Measurements from ENCODE around the gene MIB1. TPM values are rescaled to one million over a fixed set of nuclear protein-coding genes. Genes with fewer than 3 reads are reported as not detected.

The MIB1 gene
- total RNA-seq, 2 donors from 2014 or later, result 52.3 to 64.0 TPM

DNA sequence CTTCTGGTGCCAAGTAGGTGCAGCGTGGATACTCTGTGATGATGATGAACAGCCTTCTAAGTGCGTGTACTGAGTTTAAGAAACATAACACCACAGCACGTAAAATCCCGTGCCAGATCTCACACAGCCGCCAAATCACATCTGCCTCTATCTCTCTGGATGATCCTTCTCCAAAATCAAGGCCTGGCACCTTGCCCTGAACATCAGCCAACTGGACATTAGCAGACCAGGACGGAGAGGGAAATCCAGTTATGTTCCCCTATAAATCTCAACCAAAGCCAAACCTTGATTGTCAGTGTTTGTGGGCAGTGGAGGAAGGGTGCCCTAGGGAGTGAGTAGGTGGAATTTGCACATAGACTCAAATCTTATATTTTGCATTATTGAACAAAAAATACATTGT, 164.3 kb downstream of the MIB1 start:
- no peaks in the 10 kb centered on the region for H3K36me3 Mint-ChIP-seq (ENCODE audit: low read depth)
- no peak overlapping the region for H3K27ac Mint-ChIP-seq
- no peak for ATAC-seq (replicated peaks)
- no peaks in the 10 kb centered on the region for H3K4me1 Mint-ChIP-seq
- no peaks in the 10 kb centered on the region for H3K9me3 Mint-ChIP-seq
- no peak overlapping the region for H3K4me3 Mint-ChIP-seq
- H3K27me3 Mint-ChIP-seq, result peaks cover 8% of the 10 kb centered on the region

DNA sequence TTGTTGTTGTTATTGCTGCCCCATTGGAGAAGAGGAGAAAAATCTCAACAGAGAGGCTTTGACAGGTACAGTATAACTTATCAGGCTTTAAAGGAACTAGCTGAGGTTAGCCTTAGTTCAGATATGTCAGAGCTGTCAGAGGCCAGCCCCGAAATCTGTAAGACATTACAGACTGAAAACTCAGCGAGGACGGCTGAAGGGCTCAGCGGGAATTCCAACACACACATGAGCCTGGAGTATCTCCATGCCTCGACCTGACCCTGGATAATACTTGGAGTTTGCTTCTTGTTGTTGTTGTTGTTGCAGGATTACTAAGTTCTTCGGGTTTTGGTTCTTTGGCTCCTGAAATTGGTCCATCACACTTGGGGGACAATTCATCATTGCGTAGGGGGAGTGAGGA, 166.9 kb downstream of the MIB1 start:
- ATAC-seq (replicated peaks), result no peak
- H3K4me3 Mint-ChIP-seq, result no peak overlapping the region
- no peak overlapping the region for H3K27ac Mint-ChIP-seq
- H3K27me3 Mint-ChIP-seq, result peaks cover 15% of the 10 kb centered on the region
- no peaks in the 10 kb centered on the region for H3K36me3 Mint-ChIP-seq (ENCODE audit: low read depth)
- no peaks in the 10 kb centered on the region for H3K4me1 Mint-ChIP-seq
- no peaks in the 10 kb centered on the region for H3K9me3 Mint-ChIP-seq

DNA sequence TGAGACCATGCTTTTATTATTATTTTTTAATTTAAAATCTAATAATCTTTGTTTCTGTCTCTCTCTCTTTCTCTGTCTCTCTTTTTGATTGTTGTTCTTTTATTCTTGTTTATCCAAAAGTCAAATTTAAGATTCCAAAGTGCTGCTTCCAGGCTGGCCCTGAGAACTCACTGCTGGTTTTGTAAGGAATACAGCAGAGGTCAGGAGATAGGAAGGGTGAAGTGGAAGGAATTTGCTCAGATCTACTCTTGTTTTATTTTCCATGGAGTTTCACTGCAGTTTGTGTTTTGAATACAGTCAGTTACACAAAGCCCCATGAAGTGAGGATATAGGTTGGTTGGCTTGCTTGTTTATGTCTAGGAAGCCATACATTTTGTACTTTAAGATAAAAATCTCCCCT, 168.1 kb downstream of the MIB1 start:
- Mint-ChIP-seq H3K27ac (no peak overlapping the region), H3K36me3 (ENCODE audit: low read depth) (no peaks in the 10 kb centered on the region), H3K4me1 (no peaks in the 10 kb centered on the region), H3K27me3 (peaks cover 19% of the 10 kb centered on the region), H3K4me3 (no peak overlapping the region), H3K9me3 (no peaks in the 10 kb centered on the region)
- no peak for ATAC-seq (replicated peaks)

DNA sequence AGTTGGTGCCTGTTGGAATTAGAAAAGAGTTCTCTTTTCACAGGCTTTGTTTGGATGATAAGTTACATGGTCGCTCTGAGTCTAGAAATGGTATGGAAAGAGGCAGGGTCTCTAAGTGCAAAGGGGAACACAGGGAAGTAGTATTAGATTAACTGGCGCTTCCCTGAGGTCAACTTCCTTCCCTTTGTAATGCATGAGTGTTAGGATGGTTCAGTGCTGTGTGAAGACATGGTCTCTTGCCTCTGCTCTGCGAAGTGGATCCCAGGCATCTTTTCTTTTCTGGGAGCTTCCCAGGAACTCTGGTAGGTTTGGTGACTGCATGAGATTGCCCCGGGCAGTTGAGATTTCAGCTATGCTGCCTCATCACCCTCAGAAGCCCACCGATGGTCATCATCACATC, 170.3 kb downstream of the MIB1 start:
- Mint-ChIP-seq H3K4me1 (no peaks in the 10 kb centered on the region), H3K27me3 (peaks cover 19% of the 10 kb centered on the region), H3K9me3 (no peaks in the 10 kb centered on the region), H3K27ac (no peak overlapping the region), H3K36me3 (ENCODE audit: low read depth) (no peaks in the 10 kb centered on the region), H3K4me3 (no peak overlapping the region)
- no peak for ATAC-seq (replicated peaks)

DNA sequence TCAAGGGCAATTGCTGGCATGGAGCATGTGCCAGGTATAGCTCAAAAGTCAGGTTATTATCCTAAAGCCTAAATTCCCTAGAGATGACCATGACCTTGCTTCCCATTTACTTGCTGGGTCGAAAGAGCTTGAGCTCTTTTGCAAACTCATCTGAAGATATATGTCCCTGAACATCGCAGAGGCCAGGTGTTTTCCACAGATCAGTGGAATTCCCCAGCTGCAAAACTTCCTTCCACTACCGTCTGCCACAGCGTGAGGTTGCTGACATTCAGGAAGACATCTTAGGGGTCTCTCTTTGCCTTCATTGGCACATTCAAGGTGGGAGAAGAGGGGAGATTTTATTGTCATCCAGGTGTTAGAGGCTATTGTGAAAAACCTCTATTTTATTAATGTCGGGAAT, 171.0 kb downstream of the MIB1 start:
- Mint-ChIP-seq H3K4me1 (no peaks in the 10 kb centered on the region), H3K36me3 (ENCODE audit: low read depth) (no peaks in the 10 kb centered on the region), H3K9me3 (no peaks in the 10 kb centered on the region), H3K4me3 (no peak overlapping the region), H3K27me3 (peaks cover 19% of the 10 kb centered on the region), H3K27ac (no peak overlapping the region)
- ATAC-seq (replicated peaks), result no peak

DNA sequence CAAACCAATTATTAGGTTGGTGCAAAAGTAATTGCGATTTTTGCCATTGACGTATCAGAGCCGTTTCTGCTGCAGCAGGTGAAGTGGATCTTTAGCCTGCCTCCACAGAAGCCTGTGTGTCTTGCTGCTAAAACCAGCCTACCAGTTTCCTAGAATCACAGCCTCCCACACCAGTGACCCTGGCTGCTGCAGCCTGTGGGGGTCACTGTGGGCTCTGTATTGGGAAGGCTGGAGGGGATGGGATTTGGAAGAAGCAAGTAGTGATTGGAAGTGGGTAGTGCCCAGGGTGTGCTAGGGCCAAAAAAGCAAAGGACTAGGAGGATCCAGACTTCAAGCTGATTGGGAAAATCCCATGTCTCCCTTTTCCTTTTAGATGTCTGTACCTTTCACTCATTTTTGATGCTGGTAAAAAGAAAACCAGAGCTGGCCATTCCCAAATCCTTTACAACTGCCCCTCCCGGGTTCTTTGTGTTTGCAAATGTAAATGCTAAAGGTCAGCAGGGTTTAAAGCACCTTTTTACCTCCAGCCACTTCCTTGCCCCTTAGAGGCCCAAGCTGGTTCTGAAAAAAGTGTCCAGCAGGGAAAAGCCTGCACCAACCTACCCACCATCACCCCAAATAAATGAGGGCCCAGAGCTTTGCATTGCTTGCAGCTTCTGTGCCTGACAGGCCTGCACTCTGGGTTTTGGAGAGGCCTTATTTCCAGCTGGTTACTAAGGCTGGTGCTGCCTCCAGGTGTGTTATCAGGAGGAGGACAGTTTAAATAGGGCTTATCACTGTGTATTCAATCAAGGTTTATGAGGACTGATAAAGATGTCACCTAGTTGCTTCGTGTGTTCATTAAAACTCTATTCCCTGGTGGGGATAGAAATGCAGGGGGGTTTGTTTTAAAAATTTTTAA, 172.0 kb downstream of the MIB1 start:
- no peaks in the 10 kb centered on the region for H3K36me3 Mint-ChIP-seq (ENCODE audit: low read depth)
- no peak overlapping the region for H3K27ac Mint-ChIP-seq
- no peaks in the 10 kb centered on the region for H3K4me1 Mint-ChIP-seq
- H3K4me3 Mint-ChIP-seq, result no peak overlapping the region
- peaks cover 19% of the 10 kb centered on the region for H3K27me3 Mint-ChIP-seq
- no peak for ATAC-seq (replicated peaks)
- H3K9me3 Mint-ChIP-seq, result no peaks in the 10 kb centered on the region

DNA sequence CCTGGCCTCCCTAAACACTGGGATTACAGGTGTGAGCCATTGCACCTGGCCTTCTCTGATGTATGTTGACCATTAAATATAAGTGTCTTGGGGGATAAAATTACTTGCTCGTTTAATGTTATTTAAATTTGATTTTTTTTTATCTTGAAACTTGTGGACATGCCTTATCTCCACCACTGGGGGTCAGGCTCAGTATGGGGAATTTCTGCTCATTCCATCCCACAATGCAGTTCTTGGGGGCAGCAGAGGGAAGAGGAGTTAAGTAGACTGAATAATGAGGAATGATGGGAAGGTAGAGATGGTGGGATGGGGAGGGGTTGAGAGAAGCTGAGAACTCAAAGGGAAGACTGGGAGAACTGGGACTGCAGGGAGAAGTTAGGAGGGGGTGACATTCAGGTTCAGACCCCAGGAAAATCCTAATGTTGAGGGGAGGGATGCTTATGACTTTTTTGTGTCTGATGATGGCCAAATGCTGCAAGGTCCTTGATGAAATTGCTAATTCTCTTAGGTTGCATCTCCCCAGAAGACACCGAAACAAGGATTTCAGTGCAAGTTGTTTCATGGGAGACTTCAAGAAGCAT, 174.2 kb downstream of the MIB1 start:
- Mint-ChIP-seq H3K27ac (no peak overlapping the region), H3K27me3 (peaks cover 22% of the 10 kb centered on the region), H3K4me3 (no peak overlapping the region), H3K9me3 (peaks cover 6% of the 10 kb centered on the region), H3K4me1 (no peaks in the 10 kb centered on the region), H3K36me3 (ENCODE audit: low read depth) (no peaks in the 10 kb centered on the region)
- no peak for ATAC-seq (replicated peaks)

DNA sequence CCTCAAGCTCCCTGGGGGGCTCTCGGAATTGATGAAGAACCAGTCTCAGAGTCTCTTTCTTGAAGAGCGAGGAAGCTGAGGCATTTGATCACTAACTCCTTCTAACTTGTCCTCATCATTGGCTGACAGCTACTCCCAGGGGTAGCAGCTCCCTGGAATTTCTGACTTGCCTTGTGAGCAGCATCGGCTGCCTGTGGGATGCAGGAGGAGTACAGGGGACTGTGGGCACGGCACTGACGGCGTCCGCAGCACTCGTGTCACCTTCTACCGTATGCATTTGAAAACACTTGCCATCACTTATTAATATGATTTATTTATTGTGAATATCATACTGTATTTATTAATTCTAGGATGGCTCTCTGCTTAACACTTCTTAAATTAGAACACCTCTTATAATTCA, 175.0 kb downstream of the MIB1 start:
- peaks cover 20% of the 10 kb centered on the region for H3K27me3 Mint-ChIP-seq
- H3K4me1 Mint-ChIP-seq, result no peaks in the 10 kb centered on the region
- ATAC-seq (replicated peaks), result no peak
- H3K9me3 Mint-ChIP-seq, result peaks cover 6% of the 10 kb centered on the region
- no peaks in the 10 kb centered on the region for H3K36me3 Mint-ChIP-seq (ENCODE audit: low read depth)
- H3K4me3 Mint-ChIP-seq, result no peak overlapping the region
- no peak overlapping the region for H3K27ac Mint-ChIP-seq

DNA sequence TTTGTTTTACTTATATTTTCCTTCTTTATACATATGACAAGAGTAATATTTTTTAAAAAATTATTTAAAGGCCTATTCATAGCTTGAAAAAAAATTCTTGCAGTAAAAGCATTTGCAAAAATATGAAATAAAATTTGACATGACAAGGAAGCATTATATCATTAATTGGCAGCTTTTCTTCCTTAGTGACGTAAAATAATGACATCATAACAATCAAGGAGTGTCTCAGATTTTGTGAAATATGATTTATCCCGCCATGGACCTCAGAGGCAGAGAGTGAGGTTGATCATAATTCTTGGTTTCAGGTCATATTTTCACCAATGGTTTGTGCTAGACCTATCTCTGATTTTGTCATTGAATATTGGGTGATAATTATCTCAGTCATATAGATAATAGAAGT, 176.0 kb downstream of the MIB1 start:
- Mint-ChIP-seq H3K4me3 (no peak overlapping the region), H3K27me3 (peaks cover 17% of the 10 kb centered on the region), H3K36me3 (ENCODE audit: low read depth) (no peaks in the 10 kb centered on the region), H3K27ac (no peak overlapping the region), H3K9me3 (peaks cover 6% of the 10 kb centered on the region), H3K4me1 (no peaks in the 10 kb centered on the region)
- no peak for ATAC-seq (replicated peaks)

DNA sequence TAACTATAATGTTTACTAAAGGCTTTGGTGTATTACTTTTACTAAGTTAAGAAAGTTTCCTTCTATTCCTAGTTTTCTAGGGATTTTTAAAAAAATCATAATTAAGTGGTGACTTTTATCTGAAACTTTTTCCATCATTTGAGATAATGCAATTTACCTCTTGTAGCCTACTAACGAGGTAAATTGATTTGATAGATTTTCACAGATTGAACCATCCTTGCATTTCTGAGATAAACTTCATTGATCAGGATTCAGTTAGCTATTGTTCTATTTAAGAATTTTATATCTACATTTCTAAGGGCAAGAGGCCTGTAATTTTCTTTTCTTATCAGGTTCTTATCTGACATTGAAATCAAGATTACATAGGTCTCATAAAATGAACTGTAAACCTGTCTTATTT, 178.1 kb downstream of the MIB1 start:
- Mint-ChIP-seq H3K4me1 (no peaks in the 10 kb centered on the region), H3K27ac (no peak overlapping the region), H3K9me3 (peaks cover 6% of the 10 kb centered on the region), H3K27me3 (peaks cover 16% of the 10 kb centered on the region), H3K4me3 (no peak overlapping the region), H3K36me3 (ENCODE audit: low read depth) (no peaks in the 10 kb centered on the region)
- ATAC-seq (replicated peaks), result no peak

Other genes with a start within 250 kb of the MIB1 start
- gene ESCO1, start 140.1 kb upstream of the MIB1 start, total RNA-seq, result 10 to 100 TPM; 20.4 to 28.7 TPM
- 100 to 1,000 TPM in 1 of 2 donors, 10 to 100 TPM in 1; 69.2 to 134 TPM for gene SNRPD1, start 128.5 kb upstream of the MIB1 start, total RNA-seq
- gene ABHD3, start 36.0 kb upstream of the MIB1 start, total RNA-seq, result 10 to 100 TPM; 28.9 to 48.4 TPM

Measured in activated T-helper 17 cell treated with anti-CD3 and anti-CD28 coated beads, Interleukin-2, amount 50 U/mL, for 72 hours (primary cell).